GM19043 (cell line): ENCODE results near the gene ZNF112.

Source experiments
- ATAC-seq: cut with Tn5 transposase; IDR thresholded peaks from one replicate; pipeline ENCODE4 v1.9.1; 2021; ENCODE audit warnings: low read depth; ENCODE audit not compliant: unreplicated experiment

ZNF112 gene

GRCh38 chr19:44284968-44285367 is 71.5 kb downstream of the ZNF112 start:
- ATAC-seq, result no peak

GRCh38 chr19:44282846-44283245 is 73.6 kb downstream of the ZNF112 start:
- ATAC-seq, result no peak

DNA sequence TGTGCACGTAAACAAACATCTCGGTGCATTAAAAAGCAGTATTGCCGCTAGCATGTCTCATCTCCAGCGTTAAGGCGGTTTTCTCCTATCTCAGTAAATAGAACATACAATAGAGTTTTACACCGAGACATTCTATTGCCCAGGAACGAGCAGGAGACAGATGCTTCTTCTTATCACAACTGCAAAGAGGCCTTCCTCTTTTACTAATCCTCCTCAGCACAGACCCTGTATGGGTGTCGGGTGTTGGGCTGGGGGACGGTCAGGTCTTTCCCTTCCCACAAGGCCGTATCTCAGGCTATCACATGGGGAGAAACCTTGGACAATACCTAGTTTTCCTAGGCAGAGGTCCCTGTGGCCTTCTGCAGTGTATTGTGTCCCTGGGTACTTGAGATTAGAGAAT is 75.6 kb downstream of the ZNF112 start:
- no peak for ATAC-seq

DNA sequence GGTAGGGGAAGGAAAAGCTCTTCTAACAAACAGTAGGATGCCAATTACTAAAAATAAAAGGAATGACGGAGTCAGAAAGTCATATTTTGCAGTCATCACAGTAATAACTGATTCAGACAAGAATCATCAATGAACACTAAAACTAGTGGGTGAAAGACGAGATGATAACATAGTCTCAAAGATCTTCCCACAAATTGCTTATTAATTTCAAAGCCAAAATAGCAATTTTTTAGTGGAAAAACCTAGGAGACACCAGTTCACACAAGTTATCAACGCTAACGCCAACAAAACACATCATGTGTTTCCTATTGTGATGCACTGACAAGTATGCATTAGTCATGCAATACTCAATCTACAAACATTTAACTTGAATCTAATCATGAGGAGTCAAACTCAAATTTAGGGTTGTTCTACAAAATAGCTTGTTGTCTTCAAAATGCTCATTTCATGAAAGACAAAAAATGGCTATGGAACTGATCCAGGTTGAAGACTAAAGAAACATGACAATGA is 78.2 kb downstream of the ZNF112 start:
- ATAC-seq, result no peak

DNA sequence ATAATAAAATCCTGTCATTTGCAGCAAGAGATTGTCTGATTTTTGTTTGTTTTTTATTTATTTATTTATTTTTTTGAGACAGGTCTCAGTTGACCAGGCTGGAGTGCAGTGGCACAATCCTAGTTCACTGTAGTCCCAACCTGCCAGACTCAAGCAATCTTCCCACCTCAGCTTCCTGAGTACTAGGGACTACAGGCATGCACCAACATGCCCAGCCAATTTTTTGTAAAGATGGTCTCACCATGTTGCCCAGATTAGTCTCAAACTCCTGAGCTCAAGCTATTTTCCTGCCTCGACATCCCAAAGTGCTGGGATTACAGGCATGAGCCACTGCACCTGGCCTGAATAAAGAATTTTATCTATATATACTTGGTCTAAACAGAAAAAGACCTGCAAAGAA is 79.1 kb downstream of the ZNF112 start:
- no peak for ATAC-seq
